ENCODE results near the gene ZMYND10. TPM values are rescaled to one million over a fixed set of nuclear protein-coding genes. Genes with fewer than 3 reads are reported as not detected.

The ZMYND10 gene
- total RNA-seq, 1 donor, result 2.9 TPM

GRCh38 chr3:50371133-50371685, 25.7 kb upstream of the ZMYND10 start:
- no peak for DNase-seq (ENCODE audit: insufficient read length, low spot score, missing footprints)
- Histone ChIP-seq H4K20me1 (ENCODE audit: insufficient read depth, low read length) (no peaks in the 10 kb centered on the region), H3K4me3 (ENCODE audit: insufficient read depth, low read length) (no peak overlapping the region), H3K36me3 (ENCODE audit: insufficient read depth, low read length) (no peaks in the 10 kb centered on the region), H3K4me1 (ENCODE audit: insufficient read depth, low read length) (no peaks in the 10 kb centered on the region), H3K27ac (ENCODE audit: low read depth, low read length) (no peak overlapping the region), H3K4me2 (ENCODE audit: insufficient read depth, low read length) (no peak overlapping the region), H3K9me3 (ENCODE audit: low read depth, low read length) (no peaks in the 10 kb centered on the region), H3K27me3 (ENCODE audit: insufficient read depth, low read length) (peaks cover 5% of the 10 kb centered on the region), H3K79me2 (ENCODE audit: insufficient read depth, low read length) (no peaks in the 10 kb centered on the region), H2AFZ (ENCODE audit: low read length) (no peak overlapping the region)
- no peak for TF ChIP-seq CTCF (IDR thresholded peaks at IDR 0.05; ENCODE audit: extremely low read depth, low read depth, low read length)

- Histone ChIP-seq H3K27me3 (ENCODE audit: insufficient read depth, low read length) (peaks cover 5% of the 10 kb centered on the region), H3K9me3 (ENCODE audit: low read depth, low read length) (no peaks in the 10 kb centered on the region), H3K4me2 (ENCODE audit: insufficient read depth, low read length) (no peak overlapping the region), H3K79me2 (ENCODE audit: insufficient read depth, low read length) (no peaks in the 10 kb centered on the region), H3K4me3 (ENCODE audit: insufficient read depth, low read length) (no peak overlapping the region), H4K20me1 (ENCODE audit: insufficient read depth, low read length) (peaks cover 2% of the 10 kb centered on the region), H3K27ac (ENCODE audit: low read depth, low read length) (no peak overlapping the region), H2AFZ (ENCODE audit: low read length) (no peak overlapping the region), H3K4me1 (ENCODE audit: insufficient read depth, low read length) (no peaks in the 10 kb centered on the region), H3K36me3 (ENCODE audit: insufficient read depth, low read length) (no peaks in the 10 kb centered on the region)
- no peak for TF ChIP-seq CTCF (IDR thresholded peaks at IDR 0.05; ENCODE audit: extremely low read depth, low read depth, low read length)
- DNase-seq (ENCODE audit: insufficient read length, low spot score, missing footprints), result no peak
Measured at GRCh38 chr3:50370594-50370993, 25.1 kb upstream of the ZMYND10 start.

- Histone ChIP-seq H3K27me3 (ENCODE audit: insufficient read depth, low read length) (peaks cover 5% of the 10 kb centered on the region), H3K27ac (ENCODE audit: low read depth, low read length) (no peak overlapping the region), H4K20me1 (ENCODE audit: insufficient read depth, low read length) (peaks cover 2% of the 10 kb centered on the region), H3K36me3 (ENCODE audit: insufficient read depth, low read length) (no peaks in the 10 kb centered on the region), H2AFZ (ENCODE audit: low read length) (no peak overlapping the region), H3K9me3 (ENCODE audit: low read depth, low read length) (no peaks in the 10 kb centered on the region), H3K4me1 (ENCODE audit: insufficient read depth, low read length) (peaks cover 4% of the 10 kb centered on the region), H3K79me2 (ENCODE audit: insufficient read depth, low read length) (no peaks in the 10 kb centered on the region), H3K4me3 (ENCODE audit: insufficient read depth, low read length) (no peak overlapping the region), H3K4me2 (ENCODE audit: insufficient read depth, low read length) (no peak overlapping the region)
- TF ChIP-seq CTCF (IDR thresholded peaks at IDR 0.05; ENCODE audit: extremely low read depth, low read depth, low read length), result no peak
- no peak for DNase-seq (ENCODE audit: insufficient read length, low spot score, missing footprints)
Measured at GRCh38 chr3:50369012-50369670, 23.6 kb upstream of the ZMYND10 start.

- TF ChIP-seq CTCF (IDR thresholded peaks at IDR 0.05; ENCODE audit: extremely low read depth, low read depth, low read length), result no peak
- no peak for DNase-seq (ENCODE audit: insufficient read length, low spot score, missing footprints)
- H3K4me1 ChIP-seq (ENCODE audit: insufficient read depth, low read length), result peaks cover 4% of the 10 kb centered on the region
- H3K9me3 ChIP-seq (ENCODE audit: low read depth, low read length), result no peaks in the 10 kb centered on the region
- H3K27ac ChIP-seq (ENCODE audit: low read depth, low read length), result no peak overlapping the region
- H3K4me3 ChIP-seq (ENCODE audit: insufficient read depth, low read length), result no peak overlapping the region
- H3K36me3 ChIP-seq (ENCODE audit: insufficient read depth, low read length), result no peaks in the 10 kb centered on the region
- H4K20me1 ChIP-seq (ENCODE audit: insufficient read depth, low read length), result peaks cover 2% of the 10 kb centered on the region
- no peaks in the 10 kb centered on the region for H3K79me2 ChIP-seq (ENCODE audit: insufficient read depth, low read length)
- H3K27me3 ChIP-seq (ENCODE audit: insufficient read depth, low read length), result peaks cover 5% of the 10 kb centered on the region
- no peak overlapping the region for H3K4me2 ChIP-seq (ENCODE audit: insufficient read depth, low read length)
- no peak overlapping the region for H2AFZ ChIP-seq (ENCODE audit: low read length)
Measured at GRCh38 chr3:50365842-50366220, 20.3 kb upstream of the ZMYND10 start.
